Measurements from ENCODE around the gene CNTNAP2.

Gene CNTNAP2

DNA sequence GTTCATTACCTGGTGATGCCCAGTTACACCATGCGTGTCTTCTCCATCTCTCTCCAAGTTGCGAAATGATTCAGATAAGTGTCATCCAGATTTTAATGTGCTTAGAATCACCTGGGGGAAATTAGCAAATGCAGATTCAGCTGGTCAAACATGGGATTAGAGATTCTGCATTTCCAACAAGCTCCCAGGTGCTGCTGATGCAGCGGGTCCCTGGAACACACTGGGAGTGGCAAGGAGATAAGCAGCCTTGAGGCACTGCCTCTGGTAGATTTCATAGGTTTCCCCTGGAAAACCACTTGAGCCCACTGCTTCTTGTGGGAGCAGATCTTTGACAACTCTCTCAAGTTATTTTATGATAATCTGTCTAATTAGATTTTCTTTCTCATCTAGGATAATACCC lies 2278.0 kb downstream of the CNTNAP2 start:
- Histone ChIP-seq H3K4me3 (ENCODE audit: insufficient read depth, low read length, poor library complexity, severe bottlenecking) (no peak overlapping the region), H3K4me2 (ENCODE audit: low read depth, low read length, poor library complexity, severe bottlenecking) (no peak overlapping the region), H3K36me3 (ENCODE audit: low read length) (no peaks in the 10 kb centered on the region), H3F3A (ENCODE audit: insufficient read depth) (no peaks in the 10 kb centered on the region), H3K9me2 (replicated peaks; ENCODE audit: insufficient read depth, low read length) (no peaks in the 10 kb centered on the region), H3K27me3 (ENCODE audit: low read length) (no peaks in the 10 kb centered on the region), H3K9ac (ENCODE audit: low read length) (no peak overlapping the region), H3K27ac (ENCODE audit: low read depth, low read length) (no peak overlapping the region), H3K79me2 (ENCODE audit: insufficient read depth, low read length) (no peaks in the 10 kb centered on the region), H2AFZ (ENCODE audit: low read depth, low read length, severe bottlenecking) (no peak overlapping the region), H3K9me3 (ENCODE audit: insufficient read depth, low read length) (no peaks in the 10 kb centered on the region), H4K20me1 (ENCODE audit: low read depth, low read length) (no peaks in the 10 kb centered on the region)
- TF ChIP-seq, protein P1, sequence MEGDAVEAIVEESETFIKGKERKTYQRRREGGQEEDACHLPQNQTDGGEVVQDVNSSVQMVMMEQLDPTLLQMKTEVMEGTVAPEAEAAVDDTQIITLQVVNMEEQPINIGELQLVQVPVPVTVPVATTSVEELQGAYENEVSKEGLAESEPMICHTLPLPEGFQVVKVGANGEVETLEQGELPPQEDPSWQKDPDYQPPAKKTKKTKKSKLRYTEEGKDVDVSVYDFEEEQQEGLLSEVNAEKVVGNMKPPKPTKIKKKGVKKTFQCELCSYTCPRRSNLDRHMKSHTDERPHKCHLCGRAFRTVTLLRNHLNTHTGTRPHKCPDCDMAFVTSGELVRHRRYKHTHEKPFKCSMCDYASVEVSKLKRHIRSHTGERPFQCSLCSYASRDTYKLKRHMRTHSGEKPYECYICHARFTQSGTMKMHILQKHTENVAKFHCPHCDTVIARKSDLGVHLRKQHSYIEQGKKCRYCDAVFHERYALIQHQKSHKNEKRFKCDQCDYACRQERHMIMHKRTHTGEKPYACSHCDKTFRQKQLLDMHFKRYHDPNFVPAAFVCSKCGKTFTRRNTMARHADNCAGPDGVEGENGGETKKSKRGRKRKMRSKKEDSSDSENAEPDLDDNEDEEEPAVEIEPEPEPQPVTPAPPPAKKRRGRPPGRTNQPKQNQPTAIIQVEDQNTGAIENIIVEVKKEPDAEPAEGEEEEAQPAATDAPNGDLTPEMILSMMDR (IDR thresholded peaks at IDR 0.05; ENCODE audit: insufficient read depth, low read length, poor library complexity, severe bottlenecking), result no peak
- TF ChIP-seq EZH2phosphoT487 (conservative IDR thresholded peaks at IDR 0.05; ENCODE audit: low read length), result no peak

DNA sequence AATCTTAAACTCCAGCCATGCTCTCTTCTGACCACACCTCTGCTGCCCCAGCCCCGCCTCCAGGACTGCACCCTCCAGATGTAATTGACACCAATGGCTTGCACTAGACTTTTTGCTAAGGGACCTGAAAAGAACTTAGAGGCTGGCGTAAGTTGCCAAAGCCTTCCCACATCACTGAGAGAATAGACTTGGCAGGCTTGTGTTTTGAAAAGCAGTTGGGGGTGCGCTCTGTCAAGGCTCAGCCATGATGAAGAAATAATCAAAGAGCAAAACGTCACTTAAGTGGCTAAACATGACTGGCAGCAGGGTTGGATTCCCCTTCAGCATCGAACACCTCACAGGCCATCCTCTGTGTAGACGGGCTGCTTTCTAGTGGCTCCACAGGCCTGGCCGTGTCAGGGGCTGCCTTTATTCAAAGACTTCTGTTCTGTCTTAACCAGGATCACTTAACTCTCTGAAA lies 2278.8 kb downstream of the CNTNAP2 start:
- Histone ChIP-seq H3K4me2 (ENCODE audit: low read depth, low read length, poor library complexity, severe bottlenecking) (no peak overlapping the region), H3K9ac (ENCODE audit: low read length) (no peak overlapping the region), H3K27me3 (ENCODE audit: low read length) (no peaks in the 10 kb centered on the region), H3K27ac (ENCODE audit: low read depth, low read length) (no peak overlapping the region), H3F3A (ENCODE audit: insufficient read depth) (no peaks in the 10 kb centered on the region), H3K9me2 (replicated peaks; ENCODE audit: insufficient read depth, low read length) (no peaks in the 10 kb centered on the region), H3K36me3 (ENCODE audit: low read length) (no peaks in the 10 kb centered on the region), H3K9me3 (ENCODE audit: insufficient read depth, low read length) (no peaks in the 10 kb centered on the region), H3K79me2 (ENCODE audit: insufficient read depth, low read length) (no peaks in the 10 kb centered on the region), H3K4me3 (ENCODE audit: insufficient read depth, low read length, poor library complexity, severe bottlenecking) (no peak overlapping the region), H4K20me1 (ENCODE audit: low read depth, low read length) (no peaks in the 10 kb centered on the region), H2AFZ (ENCODE audit: low read depth, low read length, severe bottlenecking) (no peak overlapping the region)
- no peak for TF ChIP-seq EZH2phosphoT487 (conservative IDR thresholded peaks at IDR 0.05; ENCODE audit: low read length)
- TF ChIP-seq, protein P1 (IDR thresholded peaks at IDR 0.05; ENCODE audit: insufficient read depth, low read length, poor library complexity, severe bottlenecking), result no peak

DNA sequence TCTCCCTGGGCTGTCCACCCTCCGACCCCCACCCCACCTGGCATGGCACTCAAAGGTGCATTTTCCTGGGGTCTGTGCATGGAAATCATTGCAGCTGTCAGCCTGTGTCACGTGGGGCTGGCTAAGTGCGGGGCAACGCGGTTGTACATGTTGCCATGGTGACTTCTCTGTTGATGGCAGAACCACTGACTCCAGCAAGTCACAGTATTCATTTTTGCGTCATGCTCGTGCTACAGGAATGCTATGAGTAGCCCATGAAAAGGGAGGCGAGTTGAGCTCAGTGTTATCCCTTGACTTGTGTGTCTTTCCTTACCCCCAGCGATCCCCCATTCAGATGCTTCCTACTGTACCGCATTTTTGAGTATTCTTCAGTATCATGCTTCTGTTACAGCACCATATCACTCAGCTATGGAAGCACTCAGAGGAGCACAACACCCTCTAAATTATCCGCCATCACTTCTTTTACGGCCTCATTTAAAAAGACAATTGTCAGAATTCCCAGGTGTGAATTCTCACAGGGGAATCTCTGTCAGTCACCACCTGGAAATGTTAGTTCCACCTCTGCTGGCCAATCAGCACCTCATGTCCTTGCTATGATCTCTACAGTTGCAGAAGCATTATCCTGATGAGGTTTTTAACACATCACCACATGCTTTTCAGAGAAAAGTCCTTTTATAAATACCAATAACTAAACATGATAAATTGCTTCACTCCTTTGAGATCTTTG lies 2279.6 kb downstream of the CNTNAP2 start:
- H3K27ac ChIP-seq (ENCODE audit: low read depth, low read length), result no peak overlapping the region
- no peaks in the 10 kb centered on the region for H3K27me3 ChIP-seq (ENCODE audit: low read length)
- H3F3A ChIP-seq (ENCODE audit: insufficient read depth), result no peaks in the 10 kb centered on the region
- no peak overlapping the region for H2AFZ ChIP-seq (ENCODE audit: low read depth, low read length, severe bottlenecking)
- H3K4me2 ChIP-seq (ENCODE audit: low read depth, low read length, poor library complexity, severe bottlenecking), result no peak overlapping the region
- no peak overlapping the region for H3K4me3 ChIP-seq (ENCODE audit: insufficient read depth, low read length, poor library complexity, severe bottlenecking)
- no peak overlapping the region for H3K9ac ChIP-seq (ENCODE audit: low read length)
- H3K9me3 ChIP-seq (ENCODE audit: insufficient read depth, low read length), result no peaks in the 10 kb centered on the region
- H3K9me2 ChIP-seq (replicated peaks; ENCODE audit: insufficient read depth, low read length), result no peaks in the 10 kb centered on the region
- TF ChIP-seq EZH2phosphoT487 (conservative IDR thresholded peaks at IDR 0.05; ENCODE audit: low read length), result no peak
- TF ChIP-seq, protein P1 (IDR thresholded peaks at IDR 0.05; ENCODE audit: insufficient read depth, low read length, poor library complexity, severe bottlenecking), result no peak
- no peaks in the 10 kb centered on the region for H3K79me2 ChIP-seq (ENCODE audit: insufficient read depth, low read length)
- no peaks in the 10 kb centered on the region for H4K20me1 ChIP-seq (ENCODE audit: low read depth, low read length)
- no peaks in the 10 kb centered on the region for H3K36me3 ChIP-seq (ENCODE audit: low read length)
